Measurements from ENCODE around the gene PXMP2.

DNA sequence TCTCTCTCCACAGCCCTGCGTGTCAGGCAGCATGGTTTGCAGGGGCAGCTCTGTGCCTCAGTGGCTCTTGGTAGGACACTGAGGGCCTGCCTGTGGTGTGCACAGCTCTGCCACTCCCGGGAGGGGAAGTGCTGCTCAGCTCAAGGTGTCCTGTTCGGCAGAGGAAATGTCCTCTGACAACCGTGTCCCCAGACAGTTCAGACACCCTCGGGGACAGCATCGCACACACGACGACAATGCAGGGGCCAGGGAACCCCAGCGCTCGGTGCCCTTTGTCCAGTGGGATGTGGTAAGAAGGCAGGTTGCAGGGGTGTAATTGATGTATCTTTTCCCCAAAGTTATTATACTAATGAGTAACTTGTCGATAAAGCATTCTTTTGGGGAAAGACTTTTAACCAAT is 60.0 kb downstream of the PXMP2 start:
- TF ChIP-seq GATA2 (IDR thresholded peaks at IDR 0.05; ENCODE audit: low read depth, low read length) (no peak), GATA3 (IDR thresholded peaks at IDR 0.05; ENCODE audit: low read depth, low read length) (no peak)
